Measurements from ENCODE around the gene RBCK1. TPM values are rescaled to one million over a fixed set of nuclear protein-coding genes. Genes with fewer than 3 reads are reported as not detected.

Gene RBCK1
- total and polyA plus RNA-seq, 9 of the 15 experiments (the other 6 are each of a cell fraction or from before 2014, with no cell fraction given): 5.9 to 59.3 (median 26.5) TPM

- TF ChIP-seq ZNF655 (CRISPR knock-in tag; IDR thresholded peaks at IDR 0.05): no peak
- TF ChIP-seq CXXC5 (CRISPR knock-in tag; IDR thresholded peaks at IDR 0.05): peak; percentile 73
- TF ChIP-seq, protein P1, sequence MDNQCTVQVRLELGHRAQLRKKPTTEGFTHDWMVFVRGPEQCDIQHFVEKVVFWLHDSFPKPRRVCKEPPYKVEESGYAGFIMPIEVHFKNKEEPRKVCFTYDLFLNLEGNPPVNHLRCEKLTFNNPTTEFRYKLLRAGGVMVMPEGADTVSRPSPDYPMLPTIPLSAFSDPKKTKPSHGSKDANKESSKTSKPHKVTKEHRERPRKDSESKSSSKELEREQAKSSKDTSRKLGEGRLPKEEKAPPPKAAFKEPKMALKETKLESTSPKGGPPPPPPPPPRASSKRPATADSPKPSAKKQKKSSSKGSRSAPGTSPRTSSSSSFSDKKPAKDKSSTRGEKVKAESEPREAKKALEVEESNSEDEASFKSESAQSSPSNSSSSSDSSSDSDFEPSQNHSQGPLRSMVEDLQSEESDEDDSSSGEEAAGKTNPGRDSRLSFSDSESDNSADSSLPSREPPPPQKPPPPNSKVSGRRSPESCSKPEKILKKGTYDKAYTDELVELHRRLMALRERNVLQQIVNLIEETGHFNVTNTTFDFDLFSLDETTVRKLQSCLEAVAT (IDR thresholded peaks at IDR 0.05): peak in 1 of 2 experiments; percentile 44; a peak in 2 of 4 replicates
- peak; percentile 35; the same call in 1 of the 2 replicates for TF ChIP-seq ZNF41 (CRISPR knock-in tag; conservative IDR thresholded peaks at IDR 0.05)
Observed at GRCh38 chr20:366719-367485, 41.2 kb upstream of the RBCK1 start (continued).

DNA sequence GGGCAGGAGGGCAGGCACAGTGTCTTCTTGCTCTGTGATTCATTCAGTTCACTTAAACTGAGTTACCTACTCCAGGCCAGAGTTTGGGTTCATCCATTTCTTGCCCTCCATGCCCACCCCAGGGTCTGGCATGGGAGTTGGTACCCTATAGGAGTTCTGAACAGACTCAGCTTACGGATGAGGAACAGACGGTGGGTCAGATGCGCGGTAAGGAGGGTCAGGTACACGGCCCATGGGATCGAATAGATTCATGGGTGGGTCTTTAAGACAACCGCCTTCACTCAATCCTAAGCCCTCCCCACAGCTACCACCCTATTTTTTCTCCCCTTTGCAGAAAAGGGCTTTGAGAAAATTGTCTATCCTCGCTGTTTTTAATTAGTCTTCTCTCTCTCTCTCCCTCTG lies 40.6 kb upstream of the RBCK1 start:
- FAIRE-seq: no peak
- Histone ChIP-seq H3K9me1 (ENCODE audit: control insufficient read depth, insufficient read depth, low read length) (no peaks in the 10 kb centered on the region), H3K4me2 (ENCODE audit: insufficient read depth, low read length) (no peak overlapping the region), H3K9me3 (replicated peaks; ENCODE audit: control insufficient read depth, insufficient read depth, low read depth, low read length) (no peaks in the 10 kb centered on the region), H3K9ac (ENCODE audit: insufficient read depth in 1 of 2, low read depth in 2 of 2, low read length in 2 of 2) (peak overlapping the region in 1 of 2 experiments; percentile 27; a peak in 1 of 4 replicates), H3K4me1 (replicated peaks in 1 of 2; ENCODE audit: control insufficient read depth in 2 of 2, insufficient read depth in 2 of 2, low read length in 2 of 2) (peaks cover 56 to 70% of the 10 kb centered on the region in 2 experiments), H3K36me3 (ENCODE audit: control insufficient read depth, insufficient read depth, low read length) (no peaks in the 10 kb centered on the region), H4K20me1 (replicated peaks; ENCODE audit: control insufficient read depth, insufficient read depth, low read length) (no peaks in the 10 kb centered on the region), H3K79me2 (ENCODE audit: control insufficient read depth, insufficient read depth, low read length) (no peaks in the 10 kb centered on the region), H3K4me3 (no peak overlapping the region), H3K27me3 (ENCODE audit: control insufficient read depth in 2 of 2, insufficient read depth in 2 of 2, low read length in 2 of 2) (no peaks in the 10 kb centered on the region), H2AFZ (ENCODE audit: low read depth, low read length) (0 out of 2 replicates have a peak overlapping the region, but pooled peaks have one; percentile 33), H3K27ac (ENCODE audit: extremely low read depth, low read depth, low read length) (peak overlapping the region; percentile 35; the same call in 1 of the 3 replicates)
- DNase-seq (ENCODE audit: extremely low read depth in 1 of 4, low spot score in 3 of 4): no peak
- no TSS peak for BruUV-seq (replicated peaks)
- in situ Hi-C loops (cut with MboI) (no loop called here), intact Hi-C loops (cut with micrococcal nuclease) (no loop called here)
- WGBS (ENCODE audit: insufficient coverage, low coverage, missing lambda C conversion rate): 57% methylated on average over 8 of the region's 8 CpGs
- ATAC-seq: no peak
- ChIA-PET POLR2A (interaction anchor here (2.0 kb wide), 1 partner anchor 13 kb away, joined by 9 read pairs; the partner anchor contains the start of gene TRIB3), CTCF (ENCODE audit: low intra/inter-chr PET ratio) (no interaction called here)
- TF ChIP-seq ZNF584 (CRISPR knock-in tag; IDR thresholded peaks at IDR 0.05; ENCODE audit: low read depth): peak; percentile 64; the same call in 1 of the 2 replicates
- TF ChIP-seq BDP1 (IDR thresholded peaks at IDR 0.05; ENCODE audit: insufficient read depth, insufficient read length): no peak
- TF ChIP-seq HMGN3 (IDR thresholded peaks at IDR 0.05; ENCODE audit: borderline replicate concordance, extremely low read depth, insufficient read length, low read depth, low read length): no peak
- TF ChIP-seq POLR2H (tag; IDR thresholded peaks at IDR 0.05; ENCODE audit: low read depth): peak; percentile 44
- TF ChIP-seq ZNF766 (CRISPR knock-in tag; conservative IDR thresholded peaks at IDR 0.05): peak; percentile 21; the same call in 1 of the 2 replicates
- peak; percentile 0; the same call in 1 of the 2 replicates for TF ChIP-seq ZNF589 (CRISPR knock-in tag; IDR thresholded peaks at IDR 0.05; ENCODE audit: low read depth)
- TF ChIP-seq, protein P2, sequence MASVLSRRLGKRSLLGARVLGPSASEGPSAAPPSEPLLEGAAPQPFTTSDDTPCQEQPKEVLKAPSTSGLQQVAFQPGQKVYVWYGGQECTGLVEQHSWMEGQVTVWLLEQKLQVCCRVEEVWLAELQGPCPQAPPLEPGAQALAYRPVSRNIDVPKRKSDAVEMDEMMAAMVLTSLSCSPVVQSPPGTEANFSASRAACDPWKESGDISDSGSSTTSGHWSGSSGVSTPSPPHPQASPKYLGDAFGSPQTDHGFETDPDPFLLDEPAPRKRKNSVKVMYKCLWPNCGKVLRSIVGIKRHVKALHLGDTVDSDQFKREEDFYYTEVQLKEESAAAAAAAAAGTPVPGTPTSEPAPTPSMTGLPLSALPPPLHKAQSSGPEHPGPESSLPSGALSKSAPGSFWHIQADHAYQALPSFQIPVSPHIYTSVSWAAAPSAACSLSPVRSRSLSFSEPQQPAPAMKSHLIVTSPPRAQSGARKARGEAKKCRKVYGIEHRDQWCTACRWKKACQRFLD (CRISPR knock-in tag; IDR thresholded peaks at IDR 0.05): 0 out of 2 replicates have a peak, but pooled peaks have one; percentile 24
- TF ChIP-seq POLR2A (conservative IDR thresholded peaks at IDR 0.05): 0 out of 2 replicates have a peak, but pooled peaks have one; percentile 30
- TF ChIP-seq RBFOX2 (IDR thresholded peaks at IDR 0.05; ENCODE audit: low read depth, low read length): 0 out of 2 replicates have a peak, but pooled peaks have one; percentile 30
